Renal cortical epithelial cell (primary cell): ENCODE results near the gene PLPP3. TPM values are rescaled to one million over a fixed set of nuclear protein-coding genes. Genes with fewer than 3 reads are reported as not detected.

Experiments used
- total RNA-seq: library from RNA; depleted of rRNA; stranded (reverse); fragments of >200 nt; gene quantifications from 2 replicates; pipeline ENCODE4 v1.2.3, GENCODE V29; 2014

Gene PLPP3
- total RNA-seq, 1 donor from 2014 or later = 9.9 TPM

Other genes with a start within 250 kb of the PLPP3 start
- gene PRKAA2, start 65.8 kb upstream of the PLPP3 start, total RNA-seq = 18.8 and 32.8 TPM in 2 replicates
- gene FYB2, start 239.8 kb upstream of the PLPP3 start, total RNA-seq = 0.05 TPM in 1 of 2 replicates, not detected in the other